H1 (cell line): Measurements from ENCODE around the gene A3GALT2. TPM values are rescaled to one million over a fixed set of nuclear protein-coding genes. Genes with fewer than 3 reads are reported as not detected.

Experiments
- CTBP2 ChIP-seq: IDR thresholded peaks from 2 replicates; pipeline ENCODE4 v1.7.0; 2011; ENCODE audit warnings: borderline replicate concordance, mild to moderate bottlenecking, moderate library complexity, mixed read lengths, low read length; ENCODE audit not compliant: insufficient read depth, insufficient read length
- GTF2F1 ChIP-seq: IDR thresholded peaks from 2 replicates; pipeline ENCODE4 v1.6.1; 2012; ENCODE audit warnings: low read depth, low read length, improper control_type of control experiment, borderline replicate concordance
- POLR2AphosphoS5 ChIP-seq: IDR thresholded peaks from 2 replicates; pipeline ENCODE4 v1.6.1; 2011; ENCODE audit warnings: low read depth, low read length
- SIN3A ChIP-seq, 2 experiments: IDR thresholded peaks in 1 of 2; conservative IDR thresholded peaks in 1 of 2; 2 replicates each; pipeline ENCODE4 v1.6.1; 2011 to 2012; ENCODE audit warnings: low read length in 2 of 2, improper control_type of control experiment in 1 of 2, low read depth in 1 of 2, mild to moderate bottlenecking in 1 of 2
- polyA plus RNA-seq, 7 experiments: library from polyadenylated mRNA; depleted of rRNA in 3 of 7; stranded (reverse) in 5 of 7; unstranded in 2 of 7; fragments of >200 nt in 5 of 7; fragments of 200-250 nt in 2 of 7; gene quantifications; 1 replicate in 5 of 7; 2 replicates in 1 of 7; 4 replicates in 1 of 7; pipeline versions ENCODE4 v1.2.1 to v1.2.3, GENCODE V29; 2011 to 2013; ENCODE audit warnings: missing spikeins in 2 of 7, mixed read lengths in 2 of 7
- total RNA-seq: library from RNA; stranded (reverse); fragmentation: NEBNext Ultra II Directional; extraction: Animal tissue kit (Norgen Biotek cat#: 25700); gene quantifications from 2 replicates; pipeline ENCODE4 v1.2.1, GENCODE V29; 2021
- TF ChIP-seq, protein P1 (sequence below): IDR thresholded peaks from 2 replicates; pipeline ENCODE4 v1.6.1; 2012; ENCODE audit warnings: inconsistent platforms
- TF ChIP-seq, protein P2 (sequence below): IDR thresholded peaks from 2 replicates; pipeline ENCODE4 v1.6.1; 2012; ENCODE audit warnings: inconsistent platforms

A3GALT2 gene
- total and polyA plus RNA-seq, 2 of the 8 experiments (the other 6 are each of a cell fraction or from before 2014, with no cell fraction given), result not detected

DNA sequence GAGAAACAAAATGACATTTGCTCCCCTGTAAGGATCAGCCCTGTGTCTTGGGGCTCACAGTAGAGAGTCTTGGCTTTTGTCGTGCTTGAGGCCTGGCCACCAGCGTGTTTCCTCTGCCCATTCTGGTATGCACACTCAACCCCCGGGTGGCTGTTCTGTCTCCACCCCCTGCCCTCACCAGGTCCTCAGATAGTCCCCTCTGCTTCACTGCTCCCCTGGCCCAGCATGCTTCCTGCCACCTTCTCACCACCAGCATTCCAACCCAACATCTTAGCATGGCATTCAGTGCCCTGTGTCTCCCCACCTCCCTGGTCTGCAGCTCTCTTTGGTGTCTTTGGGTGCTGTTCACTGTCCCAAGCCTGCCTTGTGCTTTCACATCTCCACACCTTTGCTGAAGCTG is 48.4 kb downstream of the A3GALT2 start (continued):
- TF ChIP-seq, protein P1, sequence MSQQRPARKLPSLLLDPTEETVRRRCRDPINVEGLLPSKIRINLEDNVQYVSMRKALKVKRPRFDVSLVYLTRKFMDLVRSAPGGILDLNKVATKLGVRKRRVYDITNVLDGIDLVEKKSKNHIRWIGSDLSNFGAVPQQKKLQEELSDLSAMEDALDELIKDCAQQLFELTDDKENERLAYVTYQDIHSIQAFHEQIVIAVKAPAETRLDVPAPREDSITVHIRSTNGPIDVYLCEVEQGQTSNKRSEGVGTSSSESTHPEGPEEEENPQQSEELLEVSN, result no peak
- TF ChIP-seq, protein P2, sequence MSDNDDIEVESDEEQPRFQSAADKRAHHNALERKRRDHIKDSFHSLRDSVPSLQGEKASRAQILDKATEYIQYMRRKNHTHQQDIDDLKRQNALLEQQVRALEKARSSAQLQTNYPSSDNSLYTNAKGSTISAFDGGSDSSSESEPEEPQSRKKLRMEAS, result no peak
- TF ChIP-seq SIN3A (conservative IDR thresholded peaks at IDR 0.05 in 1 of 2, IDR thresholded peaks at IDR 0.05 in 1 of 2; ENCODE audit: low read depth in 1 of 2, low read length in 2 of 2), result no peak
- no peak for TF ChIP-seq CTBP2
- TF ChIP-seq GTF2F1, result no peak
- no peak for TF ChIP-seq POLR2AphosphoS5
